Calu3 (cell line): ENCODE results near the gene CACNA1C. TPM values are rescaled to one million over a fixed set of nuclear protein-coding genes. Genes with fewer than 3 reads are reported as not detected.

Experiments
- BruUV-seq: library from RNA; stranded (reverse); fragments of 400-500 nt; replicated peaks from 2 replicates; lab custom pipeline; 2021; lab: Mats Ljungman, UMichigan
- CTCF ChIA-PET: fragments of 300-600 bp; sonication (Branson Sonifier 250); formaldehyde crosslinking; loops from one replicate; lab custom pipeline; 2022; ENCODE audit warnings: antibody characterized with exemption; lab: Charles Lee
- DNase-seq: peaks from one replicate; pipeline ENCODE4 v3.0.0; 2022
- H3K27ac Mint-ChIP-seq: one replicate; pipeline ENCODE4 v1.8.0; 2022; ENCODE audit warnings: mixed read lengths; ENCODE audit not compliant: unreplicated experiment
- H3K27me3 Mint-ChIP-seq: one replicate; pipeline ENCODE4 v1.8.0; 2022; ENCODE audit warnings: mixed read lengths; ENCODE audit not compliant: unreplicated experiment
- H3K36me3 Mint-ChIP-seq: one replicate; pipeline ENCODE4 v1.8.0; 2022; ENCODE audit warnings: mild to moderate bottlenecking, moderate library complexity, mixed read lengths; ENCODE audit not compliant: insufficient read depth, unreplicated experiment
- H3K4me1 Mint-ChIP-seq: one replicate; pipeline ENCODE4 v1.8.0; 2022; ENCODE audit warnings: mild to moderate bottlenecking, low read depth, mixed read lengths; ENCODE audit not compliant: unreplicated experiment
- H3K4me3 Mint-ChIP-seq: one replicate; pipeline ENCODE4 v1.8.0; 2022; ENCODE audit warnings: mild to moderate bottlenecking, low read depth, moderate library complexity, mixed read lengths; ENCODE audit not compliant: unreplicated experiment
- H3K9me3 Mint-ChIP-seq: one replicate; pipeline ENCODE4 v1.8.0; 2022; ENCODE audit warnings: low read depth, mixed read lengths; ENCODE audit not compliant: unreplicated experiment
- CTCF ChIP-seq: fragments of 200-600 bp; IDR thresholded peaks from one replicate; pipeline ENCODE4 v1.8.0; 2022; ENCODE audit warnings: antibody characterized with exemption; ENCODE audit not compliant: unreplicated experiment
- intact Hi-C: fragments of 100-400 bp; cut with micrococcal nuclease; formaldehyde crosslinking; loops from one replicate; pipeline ENCODE4 v1.10.0; 2022; ENCODE audit not compliant: unreplicated experiment
- total RNA-seq: library from RNA; stranded (reverse); gene quantifications from 2 replicates; pipeline ENCODE4 v1.2.3, GENCODE V29; 2022

Gene CACNA1C
- total RNA-seq, 1 experiment from 2014 or later: not detected

- DNase-seq: no peak
- Mint-ChIP-seq H3K27me3 (no peaks in the 10 kb centered on the region), H3K4me1 (no peaks in the 10 kb centered on the region), H3K9me3 (no peaks in the 10 kb centered on the region), H3K36me3 (no peaks in the 10 kb centered on the region), H3K27ac (no peak overlapping the region), H3K4me3 (no peak overlapping the region)
- CTCF ChIA-PET: no interaction called here
- TF ChIP-seq CTCF: no peak
- BruUV-seq: no TSS peak
- intact Hi-C loops: no loop called here
These were observed 491.0 kb downstream of the CACNA1C start for GRCh38 chr12:2543801-2544200.

GRCh38 chr12:2544230-2544629 lies 491.4 kb downstream of the CACNA1C start:
- DNase-seq: no peak
- intact Hi-C loops: no loop called here
- no peak for TF ChIP-seq CTCF
- Mint-ChIP-seq H3K4me1 (no peaks in the 10 kb centered on the region), H3K36me3 (no peaks in the 10 kb centered on the region), H3K27me3 (no peaks in the 10 kb centered on the region), H3K9me3 (no peaks in the 10 kb centered on the region), H3K4me3 (no peak overlapping the region), H3K27ac (no peak overlapping the region)
- CTCF ChIA-PET: no interaction called here
- no TSS peak for BruUV-seq

- BruUV-seq: no TSS peak
- no peak for DNase-seq
- TF ChIP-seq CTCF: no peak
- intact Hi-C loops: no loop called here
- CTCF ChIA-PET: no interaction called here
- Mint-ChIP-seq H3K27ac (no peak overlapping the region), H3K4me3 (no peak overlapping the region), H3K36me3 (no peaks in the 10 kb centered on the region), H3K4me1 (no peaks in the 10 kb centered on the region), H3K9me3 (no peaks in the 10 kb centered on the region), H3K27me3 (no peaks in the 10 kb centered on the region)
These were observed 494.7 kb downstream of the CACNA1C start for GRCh38 chr12:2547273-2548044.

GRCh38 chr12:2548081-2548480 lies 495.3 kb downstream of the CACNA1C start:
- CTCF ChIA-PET: no interaction called here
- BruUV-seq: no TSS peak

More at GRCh38 chr12:2548081-2548480, 495.3 kb downstream of the CACNA1C start:
- intact Hi-C loops: no loop called here
- Mint-ChIP-seq H3K36me3 (no peaks in the 10 kb centered on the region), H3K4me3 (no peak overlapping the region), H3K9me3 (no peaks in the 10 kb centered on the region), H3K4me1 (no peaks in the 10 kb centered on the region), H3K27ac (no peak overlapping the region), H3K27me3 (no peaks in the 10 kb centered on the region)
- no peak for TF ChIP-seq CTCF
- DNase-seq: no peak
